GM19025 (cell line): Measurements from ENCODE around the gene FLT3LG.
A peak's percentile ranks its signal among the peaks of the same experiment; 100 is the strongest.

Experiments
- ATAC-seq: cut with Tn5 transposase; IDR thresholded peaks from one replicate; pipeline ENCODE4 v1.9.1; 2021; ENCODE audit warnings: mild to moderate bottlenecking, low read depth, moderate library complexity; ENCODE audit not compliant: unreplicated experiment

FLT3LG gene

DNA sequence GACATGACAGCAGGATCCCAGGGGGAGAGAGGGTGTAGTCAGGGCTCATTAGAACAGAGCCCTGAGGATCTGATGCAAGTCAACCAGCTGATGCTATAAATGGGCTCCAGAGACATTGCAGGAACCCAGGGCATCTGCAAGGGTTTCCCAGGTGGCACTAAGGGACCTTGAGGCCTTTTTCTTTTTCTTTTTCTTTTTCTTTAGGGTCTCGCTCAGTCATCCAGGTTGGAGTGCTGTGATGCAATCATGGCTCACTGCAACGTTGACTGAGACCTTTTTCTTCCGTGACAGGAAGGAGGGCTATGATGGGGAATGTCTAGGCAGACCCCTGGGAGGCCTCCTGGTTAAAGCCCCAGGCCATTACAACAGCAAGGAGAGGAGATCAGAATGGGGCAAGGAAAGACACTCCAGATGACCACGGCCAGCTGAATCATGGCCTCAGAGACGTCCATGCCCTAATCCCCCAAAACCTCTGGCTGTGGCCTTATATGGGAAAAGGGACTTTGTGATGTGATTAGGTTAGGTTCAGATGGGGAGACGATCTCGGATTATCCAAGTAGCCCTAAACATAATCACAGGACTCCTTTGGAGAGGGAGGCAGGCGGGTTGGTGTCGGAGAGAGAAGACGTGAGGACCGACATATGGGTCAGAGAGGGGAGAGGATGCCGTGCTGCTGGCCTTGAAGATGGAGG lies 33.9 kb downstream of the FLT3LG start:
- ATAC-seq, result no peak

DNA sequence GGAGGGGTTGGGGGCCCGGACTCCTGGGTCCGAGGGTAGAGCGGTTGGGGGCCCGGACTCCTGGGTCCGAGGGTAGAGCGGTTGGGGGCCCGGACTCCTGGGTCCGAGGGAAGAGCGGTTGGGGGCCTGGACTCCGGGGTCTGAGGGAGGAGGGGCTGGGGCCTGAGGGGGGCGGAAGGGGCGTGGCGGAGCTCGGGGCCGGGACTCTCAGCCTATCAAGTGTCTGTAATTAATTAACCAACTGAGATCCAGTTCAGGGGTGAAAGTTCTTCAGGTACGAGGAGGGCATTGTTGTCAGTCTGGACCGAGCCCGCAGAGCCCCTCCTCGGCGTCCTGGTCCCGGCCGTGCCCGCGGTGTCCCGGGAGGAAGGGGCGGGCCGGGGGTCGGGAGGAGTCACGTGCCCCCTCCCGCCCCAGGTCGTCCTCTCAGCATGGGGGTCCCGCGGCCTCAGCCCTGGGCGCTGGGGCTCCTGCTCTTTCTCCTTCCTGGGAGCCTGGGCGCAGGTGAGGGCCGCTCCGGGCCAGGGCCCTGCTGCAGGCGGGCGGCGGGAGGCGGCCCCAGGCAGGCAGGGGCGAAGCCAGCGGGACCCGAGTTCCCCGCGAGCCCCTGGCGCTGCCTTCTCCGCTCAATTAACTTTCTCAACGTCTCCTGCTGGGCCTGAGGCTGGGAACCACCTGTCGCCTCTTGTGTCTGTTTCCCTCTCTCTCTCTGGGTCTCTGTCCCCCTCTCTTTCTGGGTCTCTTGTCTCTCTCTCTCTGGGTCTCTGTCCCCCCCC lies 39.1 kb downstream of the FLT3LG start:
- ATAC-seq, result no peak

DNA sequence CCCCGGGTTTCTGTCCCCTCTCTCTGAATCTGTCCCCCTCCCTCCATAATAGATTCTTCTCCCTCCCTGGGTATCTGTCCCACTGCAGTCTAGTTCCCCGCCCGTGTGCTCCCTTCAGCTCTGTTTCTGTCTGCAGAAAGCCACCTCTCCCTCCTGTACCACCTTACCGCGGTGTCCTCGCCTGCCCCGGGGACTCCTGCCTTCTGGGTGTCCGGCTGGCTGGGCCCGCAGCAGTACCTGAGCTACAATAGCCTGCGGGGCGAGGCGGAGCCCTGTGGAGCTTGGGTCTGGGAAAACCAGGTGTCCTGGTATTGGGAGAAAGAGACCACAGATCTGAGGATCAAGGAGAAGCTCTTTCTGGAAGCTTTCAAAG lies 39.7 kb downstream of the FLT3LG start:
- ATAC-seq, result no peak

DNA sequence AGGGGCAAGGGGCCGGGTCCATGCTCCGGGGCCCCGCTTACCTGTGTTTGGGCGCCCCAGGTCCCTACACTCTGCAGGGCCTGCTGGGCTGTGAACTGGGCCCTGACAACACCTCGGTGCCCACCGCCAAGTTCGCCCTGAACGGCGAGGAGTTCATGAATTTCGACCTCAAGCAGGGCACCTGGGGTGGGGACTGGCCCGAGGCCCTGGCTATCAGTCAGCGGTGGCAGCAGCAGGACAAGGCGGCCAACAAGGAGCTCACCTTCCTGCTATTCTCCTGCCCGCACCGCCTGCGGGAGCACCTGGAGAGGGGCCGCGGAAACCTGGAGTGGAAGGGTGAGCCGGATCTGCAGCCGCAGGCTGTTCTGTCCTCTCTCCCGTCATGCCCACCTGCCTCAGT lies 40.1 kb downstream of the FLT3LG start:
- no peak for ATAC-seq

DNA sequence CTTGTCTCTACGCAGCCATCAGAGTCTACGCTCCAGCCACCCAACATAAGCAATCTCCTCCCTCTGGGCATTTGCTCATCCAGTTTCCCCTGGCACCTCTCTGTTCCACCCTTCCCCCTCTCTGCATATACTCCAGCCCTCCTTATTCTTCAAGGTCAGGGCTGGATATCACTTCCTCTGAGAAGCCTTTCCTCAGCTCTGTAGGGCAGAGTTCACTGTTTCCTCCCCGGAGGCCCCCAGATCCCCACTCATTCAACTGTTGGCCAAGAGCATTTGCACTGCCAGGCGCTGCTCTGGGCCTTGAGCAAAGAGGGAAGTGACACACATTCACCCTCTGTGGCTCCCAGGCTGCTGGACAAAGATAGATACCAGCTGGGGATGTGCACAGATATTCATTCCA lies 41.8 kb downstream of the FLT3LG start:
- no peak for ATAC-seq

DNA sequence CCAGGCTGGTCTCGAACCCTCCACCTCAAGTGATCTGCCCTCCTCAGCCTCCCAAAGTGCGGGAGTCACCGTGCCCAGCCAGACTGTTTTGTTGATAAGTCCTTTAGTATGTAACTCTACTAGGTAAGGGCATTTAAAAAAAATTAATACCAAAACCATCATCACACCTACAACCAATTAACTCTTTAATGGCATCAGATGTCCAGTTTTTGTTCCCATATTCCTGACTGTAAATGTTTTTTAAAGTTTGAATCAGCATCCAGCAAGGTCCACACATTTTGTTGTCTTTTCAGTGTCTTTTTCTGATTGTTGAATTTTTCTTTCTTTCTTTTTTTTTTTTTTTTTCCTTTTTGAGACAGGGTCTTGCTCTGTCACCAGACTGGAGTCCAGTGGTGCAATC lies 44.0 kb downstream of the FLT3LG start:
- no peak for ATAC-seq

DNA sequence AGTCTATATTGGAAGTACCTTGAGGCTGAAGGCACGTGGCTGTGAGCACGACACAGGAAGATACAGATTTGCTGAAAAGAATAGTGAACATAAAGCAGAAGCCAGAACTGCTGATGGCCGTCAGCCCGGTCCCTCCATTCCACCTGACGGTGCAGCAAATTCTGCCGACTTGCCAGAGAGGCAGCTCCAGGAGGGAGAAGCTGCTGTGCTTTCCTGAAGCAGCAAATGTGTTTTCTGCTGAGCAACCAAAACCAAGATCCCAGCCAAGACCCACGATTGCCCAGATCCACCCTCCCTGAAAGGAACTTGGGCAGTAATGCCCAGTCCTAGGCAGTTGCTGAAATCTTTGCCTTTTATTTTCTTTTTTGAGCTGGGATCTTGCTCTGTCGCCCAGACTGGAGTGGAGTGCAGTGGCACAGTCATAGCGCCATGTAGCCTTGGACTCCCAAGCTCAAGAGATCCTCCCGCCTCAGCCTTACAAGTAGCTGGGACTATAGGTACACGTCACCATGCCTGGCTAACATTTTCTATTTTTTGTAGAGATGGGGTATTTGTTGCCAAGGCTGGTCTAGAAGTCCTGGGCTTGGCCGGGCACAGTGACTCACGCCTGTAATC lies 46.8 kb downstream of the FLT3LG start:
- ATAC-seq, result no peak

DNA sequence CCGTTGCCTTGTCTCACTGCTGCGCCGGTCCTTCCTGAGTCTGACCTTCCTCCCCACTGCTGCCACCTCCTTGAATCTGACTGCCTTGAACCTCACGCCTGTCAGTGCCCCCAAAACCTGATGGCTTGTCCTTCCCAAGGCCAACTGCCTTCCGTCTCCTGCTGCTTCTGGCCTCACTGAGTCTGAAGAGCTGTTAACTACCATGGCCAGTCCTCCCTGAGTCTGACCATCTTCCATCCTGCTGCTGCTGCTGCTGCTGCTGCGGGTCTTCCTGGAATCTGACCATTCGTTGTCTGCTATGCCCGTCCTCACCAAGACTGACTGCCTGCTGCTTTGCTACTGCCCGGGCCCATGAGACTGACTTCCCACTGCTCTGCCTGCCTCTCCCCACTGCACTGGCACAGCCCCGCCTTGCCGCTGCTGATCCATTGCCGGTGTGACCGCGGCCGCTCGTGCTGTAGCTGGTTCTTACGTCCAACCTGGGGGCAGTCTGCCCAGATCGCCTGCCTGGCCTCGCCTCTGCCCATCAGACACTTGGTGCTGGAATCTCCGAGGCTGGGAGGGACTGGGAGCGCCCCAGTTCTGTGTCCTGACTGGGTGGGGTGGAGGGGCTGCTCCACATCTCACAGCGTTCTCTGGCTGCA lies 50.9 kb downstream of the FLT3LG start:
- ATAC-seq, result no peak

DNA sequence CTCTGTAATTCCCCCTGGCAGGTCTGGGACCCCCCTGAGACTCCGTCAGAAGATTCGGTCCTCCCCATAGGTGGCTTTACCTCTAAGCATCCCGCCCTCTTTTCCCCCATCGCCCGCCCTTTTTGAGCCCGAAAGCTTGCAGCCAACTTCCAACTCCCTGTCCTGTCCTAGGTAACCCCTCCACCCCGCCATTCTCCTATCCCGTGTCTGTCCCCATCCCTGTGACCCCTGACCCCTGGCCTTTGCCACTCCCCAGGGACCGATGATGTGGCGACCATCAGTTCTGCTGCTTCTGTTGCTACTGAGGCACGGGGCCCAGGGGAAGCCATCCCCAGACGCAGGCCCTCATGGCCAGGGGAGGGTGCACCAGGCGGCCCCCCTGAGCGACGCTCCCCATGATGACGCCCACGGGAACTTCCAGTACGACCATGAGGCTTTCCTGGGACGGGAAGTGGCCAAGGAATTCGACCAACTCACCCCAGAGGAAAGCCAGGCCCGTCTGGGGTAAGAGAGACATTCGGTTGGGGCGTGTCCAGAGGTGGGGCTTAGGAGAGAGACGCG lies 54.3 kb downstream of the FLT3LG start:
- ATAC-seq, result no peak

DNA sequence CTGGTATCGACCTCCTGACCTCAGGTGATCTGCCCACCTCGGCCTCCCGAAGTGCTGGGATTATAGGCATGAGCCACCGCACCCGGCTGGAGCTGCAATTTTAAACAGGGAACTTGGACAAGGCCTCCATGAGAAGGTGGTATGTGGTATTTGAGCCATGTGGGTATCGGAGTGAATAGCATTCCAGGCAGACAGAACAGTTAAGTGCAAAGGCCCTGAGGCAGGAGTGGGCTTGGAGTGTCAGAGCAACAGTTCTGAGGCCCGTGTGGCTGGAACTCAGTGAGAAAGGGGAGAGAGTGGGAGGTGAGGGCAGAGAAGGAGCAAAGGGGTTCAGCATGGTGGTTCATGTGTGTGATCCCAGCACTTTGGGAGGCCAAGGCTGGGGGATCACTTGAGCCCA lies 56.7 kb downstream of the FLT3LG start:
- ATAC-seq, result no peak

DNA sequence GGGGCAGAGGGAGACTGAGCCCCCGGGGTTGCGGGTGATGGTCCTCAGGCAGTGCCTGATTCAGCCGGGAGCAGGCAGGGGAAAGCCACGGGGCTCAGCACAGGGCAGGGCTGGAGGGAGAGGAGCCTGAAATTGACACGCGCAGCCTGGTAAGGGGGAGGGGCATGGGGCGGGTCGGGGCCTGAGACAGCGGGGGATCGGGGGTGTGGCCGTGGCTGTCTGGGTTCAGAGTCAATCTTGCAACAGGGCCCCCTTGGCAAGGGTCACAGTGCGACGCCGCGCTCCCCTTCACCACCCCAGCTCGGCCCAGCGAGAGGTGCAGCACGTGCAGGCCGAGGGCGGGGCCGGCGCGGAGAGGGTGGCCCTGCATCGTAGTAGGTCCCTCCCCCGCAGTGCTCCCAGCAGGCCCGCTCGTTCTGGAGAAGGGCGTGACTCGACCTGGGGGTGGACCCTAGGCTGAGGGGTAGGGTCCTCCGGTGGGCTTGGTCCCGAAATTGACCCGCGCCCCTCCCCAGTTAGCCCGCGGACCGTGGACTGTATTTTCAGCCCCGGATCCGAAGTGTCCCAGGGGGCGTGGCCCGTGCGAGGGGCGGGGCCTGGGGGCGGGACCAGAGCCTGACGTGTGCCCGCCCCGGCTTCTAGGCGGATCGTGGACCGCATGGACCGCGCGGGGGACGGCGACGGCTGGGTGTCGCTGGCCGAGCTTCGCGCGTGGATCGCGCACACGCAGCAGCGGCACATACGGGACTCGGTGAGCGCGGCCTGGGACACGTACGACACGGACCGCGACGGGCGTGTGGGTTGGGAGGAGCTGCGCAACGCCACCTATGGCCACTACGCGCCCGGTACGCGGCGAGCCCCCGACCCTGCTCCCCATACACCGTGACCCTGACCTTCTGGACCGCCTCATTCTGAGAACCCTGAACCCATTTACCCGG lies 59.8 kb downstream of the FLT3LG start:
- ATAC-seq, result peak; percentile 75

DNA sequence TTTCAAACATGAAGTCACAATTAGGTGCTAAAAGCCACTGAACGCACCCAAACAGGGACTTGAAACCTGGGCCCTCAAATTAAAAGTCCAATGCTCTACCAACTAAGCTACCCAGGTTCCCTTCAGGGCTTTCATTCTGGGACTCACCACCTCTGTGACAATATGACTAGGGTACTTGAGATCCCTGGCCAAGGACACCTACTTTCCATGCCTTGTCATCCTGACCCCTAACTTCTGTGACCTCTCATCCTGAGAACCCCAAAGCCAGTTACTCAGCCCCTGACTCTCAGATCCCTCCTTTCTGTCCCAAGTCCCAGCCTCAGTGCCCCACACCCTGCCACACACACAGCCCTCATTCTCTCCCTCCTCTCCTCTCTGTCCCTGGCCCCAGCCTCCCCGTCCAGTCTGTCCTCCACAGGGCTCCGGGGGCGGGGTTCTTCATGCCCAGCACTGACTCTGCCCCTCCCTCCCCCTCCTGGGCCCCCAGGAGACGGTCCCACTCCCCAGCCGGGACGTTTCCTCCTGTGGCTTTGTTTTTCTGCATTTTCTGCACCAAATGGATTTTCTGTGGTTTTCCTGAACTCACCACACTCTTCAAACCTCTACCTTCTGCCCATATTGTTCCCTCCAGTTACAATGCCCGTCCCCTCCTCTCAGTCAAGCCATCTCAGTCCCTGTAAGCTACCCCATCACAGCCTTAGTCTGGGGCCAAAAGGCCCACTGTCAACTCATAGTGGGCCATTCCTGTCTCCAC lies 60.8 kb downstream of the FLT3LG start:
- ATAC-seq, result no peak
